PFSK-1 (cell line): ENCODE measurements around the gene NUDT1.

ENCODE experiments used
- POLR2AphosphoS5 ChIP-seq: IDR thresholded peaks from 2 replicates; pipeline ENCODE4 v1.6.1; 2012; ENCODE audit warnings: low read depth, mild to moderate bottlenecking, control low read depth, low read length, moderate library complexity
- REST ChIP-seq, 2 experiments: IDR thresholded peaks; 2 replicates each; pipeline versions ENCODE4 v1.6.1 to v1.8.0; 2011 to 2012; ENCODE audit warnings: low read depth in 2 of 2, low read length in 2 of 2, control low read depth in 1 of 2, inconsistent platforms in 1 of 2, mild to moderate bottlenecking in 1 of 2, moderate library complexity in 1 of 2; ENCODE audit not compliant: insufficient read depth in 1 of 2

GRCh38 chr7:2251381-2251780 lies 9.4 kb downstream of the NUDT1 start:
- TF ChIP-seq POLR2AphosphoS5 (no peak), REST (IDR thresholded peaks at IDR 0.05; ENCODE audit: insufficient read depth in 1 of 2, low read depth in 2 of 2, low read length in 2 of 2) (no peak)
